ENCODE data around the gene NFKB2.
A peak's percentile ranks its signal among the peaks of the same experiment; 100 is the strongest.

NFKB2 gene

DNA sequence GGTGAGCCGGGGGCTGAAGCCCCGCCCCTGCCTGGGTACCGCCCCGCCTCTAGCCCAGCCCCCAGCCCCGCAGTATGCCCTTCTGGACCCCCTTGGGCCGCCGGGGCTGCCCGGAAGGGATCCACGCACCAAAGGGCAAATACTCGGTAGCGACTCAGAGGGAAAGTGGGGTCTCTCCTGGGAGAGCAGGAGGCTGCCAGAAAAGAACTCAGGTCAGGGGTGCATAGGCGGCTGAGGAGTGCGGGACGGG, 25.9 kb downstream of the NFKB2 start:
- H3K9me3 Mint-ChIP-seq = no peaks in the 10 kb centered on the region
- peaks cover 28% of the 10 kb centered on the region for H3K27me3 Mint-ChIP-seq (ENCODE audit: low read depth)
- no peak overlapping the region for H3K27ac Mint-ChIP-seq
- peaks cover 6% of the 10 kb centered on the region for H3K36me3 Mint-ChIP-seq (ENCODE audit: low read depth)
- H3K4me1 Mint-ChIP-seq = peaks cover 13% of the 10 kb centered on the region
- TF ChIP-seq, protein P1, sequence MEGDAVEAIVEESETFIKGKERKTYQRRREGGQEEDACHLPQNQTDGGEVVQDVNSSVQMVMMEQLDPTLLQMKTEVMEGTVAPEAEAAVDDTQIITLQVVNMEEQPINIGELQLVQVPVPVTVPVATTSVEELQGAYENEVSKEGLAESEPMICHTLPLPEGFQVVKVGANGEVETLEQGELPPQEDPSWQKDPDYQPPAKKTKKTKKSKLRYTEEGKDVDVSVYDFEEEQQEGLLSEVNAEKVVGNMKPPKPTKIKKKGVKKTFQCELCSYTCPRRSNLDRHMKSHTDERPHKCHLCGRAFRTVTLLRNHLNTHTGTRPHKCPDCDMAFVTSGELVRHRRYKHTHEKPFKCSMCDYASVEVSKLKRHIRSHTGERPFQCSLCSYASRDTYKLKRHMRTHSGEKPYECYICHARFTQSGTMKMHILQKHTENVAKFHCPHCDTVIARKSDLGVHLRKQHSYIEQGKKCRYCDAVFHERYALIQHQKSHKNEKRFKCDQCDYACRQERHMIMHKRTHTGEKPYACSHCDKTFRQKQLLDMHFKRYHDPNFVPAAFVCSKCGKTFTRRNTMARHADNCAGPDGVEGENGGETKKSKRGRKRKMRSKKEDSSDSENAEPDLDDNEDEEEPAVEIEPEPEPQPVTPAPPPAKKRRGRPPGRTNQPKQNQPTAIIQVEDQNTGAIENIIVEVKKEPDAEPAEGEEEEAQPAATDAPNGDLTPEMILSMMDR (IDR thresholded peaks at IDR 0.05; ENCODE audit: unreplicated experiment in 3 of 3) = no peak
- peak overlapping the region; percentile 92 to 95 (median 95) for H3K4me3 Mint-ChIP-seq

DNA sequence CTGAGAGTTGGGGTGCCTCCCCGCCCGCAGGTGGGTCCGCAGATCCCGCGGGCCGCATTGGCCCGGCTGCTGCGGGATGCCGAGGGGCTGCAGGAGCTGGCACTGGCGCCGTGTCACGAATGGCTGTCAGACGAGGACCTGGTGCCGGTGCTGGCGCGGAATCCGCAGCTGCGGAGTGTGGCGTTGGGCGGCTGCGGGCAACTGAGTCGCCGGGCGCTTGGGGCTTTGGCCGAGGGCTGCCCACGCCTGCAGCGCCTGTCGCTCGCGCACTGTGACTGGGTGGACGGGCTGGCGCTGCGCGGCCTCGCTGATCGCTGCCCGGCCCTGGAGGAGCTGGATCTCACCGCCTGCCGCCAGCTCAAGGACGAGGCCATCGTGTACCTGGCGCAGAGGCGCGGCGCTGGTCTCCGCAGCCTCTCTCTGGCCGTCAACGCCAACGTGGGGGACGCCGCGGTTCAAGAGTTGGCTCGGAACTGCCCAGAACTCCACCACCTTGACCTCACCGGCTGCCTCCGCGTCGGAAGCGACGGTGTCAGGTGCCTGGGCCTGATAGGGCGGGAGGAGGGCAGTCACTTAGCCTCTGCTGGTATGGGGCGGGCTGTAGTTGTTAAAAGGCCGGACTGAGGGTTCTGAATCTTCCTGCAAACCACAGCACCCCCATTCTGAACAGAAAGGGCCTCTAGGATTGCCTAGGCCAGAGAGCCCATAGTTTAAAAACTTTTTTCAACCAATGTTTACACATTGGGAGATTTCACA, 26.4 kb downstream of the NFKB2 start:
- H3K4me1 Mint-ChIP-seq = peaks cover 13% of the 10 kb centered on the region
- no peaks in the 10 kb centered on the region for H3K9me3 Mint-ChIP-seq
- H3K4me3 Mint-ChIP-seq = peak overlapping the region; percentile 92 to 95 (median 95)
- TF ChIP-seq, protein P1 (IDR thresholded peaks at IDR 0.05; ENCODE audit: unreplicated experiment in 3 of 3) = no peak
- peak overlapping the region in 1 of 3 experiments; percentile 14 for H3K27ac Mint-ChIP-seq
- H3K36me3 Mint-ChIP-seq (ENCODE audit: low read depth) = peaks cover 6% of the 10 kb centered on the region
- peaks cover 28% of the 10 kb centered on the region for H3K27me3 Mint-ChIP-seq (ENCODE audit: low read depth)

DNA sequence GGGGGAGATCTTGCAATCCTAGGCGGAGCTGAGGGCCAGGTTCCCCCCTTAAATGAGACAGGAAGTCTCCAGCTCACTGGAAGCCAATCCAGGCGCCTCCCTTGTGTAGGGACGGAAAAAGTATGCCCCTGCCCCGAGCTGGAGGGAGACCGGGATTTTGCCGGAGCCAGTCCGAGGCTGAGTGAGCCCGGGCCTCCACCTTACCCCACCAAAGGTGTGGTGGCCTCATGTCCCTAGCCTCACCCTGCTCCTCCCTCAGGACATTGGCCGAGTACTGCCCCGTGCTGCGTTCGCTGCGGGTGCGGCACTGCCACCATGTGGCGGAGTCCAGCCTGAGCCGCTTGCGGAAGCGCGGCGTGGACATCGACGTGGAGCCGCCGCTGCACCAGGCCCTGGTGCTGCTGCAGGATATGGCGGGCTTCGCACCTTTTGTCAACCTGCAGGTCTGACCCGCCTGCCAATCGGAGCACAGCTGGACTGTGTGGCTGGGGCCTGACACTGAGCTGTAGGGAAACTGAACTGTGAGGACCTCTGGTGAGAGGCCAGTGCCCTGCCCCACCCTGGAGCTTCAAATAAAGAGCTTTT, 27.1 kb downstream of the NFKB2 start:
- peaks cover 13% of the 10 kb centered on the region for H3K4me1 Mint-ChIP-seq
- H3K27ac Mint-ChIP-seq = no peak overlapping the region
- H3K9me3 Mint-ChIP-seq = no peaks in the 10 kb centered on the region
- peaks cover 6% of the 10 kb centered on the region for H3K36me3 Mint-ChIP-seq (ENCODE audit: low read depth)
- peak overlapping the region; percentile 81 to 95 (median 83) for H3K4me3 Mint-ChIP-seq
- peaks cover 21% of the 10 kb centered on the region for H3K27me3 Mint-ChIP-seq (ENCODE audit: low read depth)
- TF ChIP-seq, protein P1 (IDR thresholded peaks at IDR 0.05; ENCODE audit: unreplicated experiment in 3 of 3) = peak; percentile 70 to 75 (median 73)

DNA sequence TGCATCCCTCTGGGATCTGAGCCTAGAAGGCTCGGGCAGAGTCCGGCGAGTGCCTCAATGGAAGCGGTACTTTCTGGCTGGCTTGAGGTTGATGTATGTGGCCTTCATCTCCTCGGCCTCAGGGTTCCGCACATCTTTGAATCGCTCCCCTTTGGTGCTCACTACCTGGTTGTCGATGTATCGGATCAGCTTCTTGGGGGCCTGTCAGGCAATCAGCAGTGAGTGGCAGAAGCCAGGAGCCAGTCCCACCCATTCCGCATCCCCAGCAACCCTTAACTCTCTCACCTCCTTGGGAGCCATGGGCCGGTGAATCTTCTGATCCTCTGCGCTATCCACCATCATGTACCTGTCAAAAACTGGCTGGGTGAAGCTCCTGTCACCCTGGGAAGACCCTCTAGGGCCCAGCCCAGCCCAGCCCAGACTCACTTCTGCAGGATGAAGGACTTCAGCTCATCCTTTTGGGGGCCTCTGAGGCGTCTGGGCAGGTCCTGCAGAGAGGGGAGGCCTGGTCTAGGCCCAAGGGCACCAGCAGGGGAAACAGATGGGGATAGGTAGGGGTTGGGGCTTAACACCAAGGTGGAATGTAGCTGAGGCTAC, 28.0 kb downstream of the NFKB2 start:
- TF ChIP-seq, protein P1 (IDR thresholded peaks at IDR 0.05; ENCODE audit: unreplicated experiment in 3 of 3) = no peak
- peaks cover 6% of the 10 kb centered on the region for H3K36me3 Mint-ChIP-seq (ENCODE audit: low read depth)
- peaks cover 13% of the 10 kb centered on the region for H3K4me1 Mint-ChIP-seq
- no peaks in the 10 kb centered on the region for H3K9me3 Mint-ChIP-seq
- H3K4me3 Mint-ChIP-seq = peak overlapping the region; percentile 62 to 76 (median 67)
- peaks cover 13% of the 10 kb centered on the region for H3K27me3 Mint-ChIP-seq (ENCODE audit: low read depth)
- no peak overlapping the region for H3K27ac Mint-ChIP-seq

DNA sequence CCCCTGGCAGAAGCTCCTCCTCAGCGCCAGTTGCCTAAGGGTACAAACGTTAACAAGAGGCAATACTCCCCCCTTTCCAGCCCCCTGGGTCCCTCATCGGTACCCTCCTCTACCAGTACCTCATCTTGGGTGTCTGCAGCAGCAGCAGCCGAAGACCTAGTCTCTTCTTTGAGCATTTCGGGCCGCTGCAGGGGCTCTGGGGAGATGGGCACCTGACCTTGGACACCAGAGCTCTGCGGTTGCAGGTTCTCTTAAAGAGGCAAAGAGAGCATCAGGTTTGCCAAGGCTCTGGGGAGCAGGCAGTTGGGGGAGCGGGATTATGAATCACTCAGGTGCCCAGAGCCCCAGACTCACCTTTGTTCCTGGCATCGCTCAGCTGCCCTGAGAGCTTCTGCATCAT, 28.6 kb downstream of the NFKB2 start:
- TF ChIP-seq, protein P1 (IDR thresholded peaks at IDR 0.05; ENCODE audit: unreplicated experiment in 3 of 3) = no peak
- Mint-ChIP-seq H3K36me3 (ENCODE audit: low read depth) (peaks cover 6% of the 10 kb centered on the region), H3K27ac (no peak overlapping the region), H3K4me3 (peak overlapping the region; percentile 23 to 43 (median 32)), H3K9me3 (no peaks in the 10 kb centered on the region), H3K4me1 (peaks cover 11% of the 10 kb centered on the region), H3K27me3 (ENCODE audit: low read depth) (peaks cover 9% of the 10 kb centered on the region)
